Fibroblast of lung (primary cell): Measurements from ENCODE around the gene CDH15.

Source experiments
- CTCF ChIP-seq, 2 donors: IDR thresholded peaks in 1 of 2; conservative IDR thresholded peaks in 1 of 2; 1 replicate in 1 of 2; 2 replicates in 1 of 2; pipeline ENCODE4 v1.5.1; 2011 to 2012; ENCODE audit warnings: low read length in 2 of 2, control low read depth in 1 of 2, inconsistent platforms in 1 of 2, low read depth in 1 of 2, mild to moderate bottlenecking in 1 of 2
- EZH2 ChIP-seq: IDR thresholded peaks from 2 replicates; pipeline ENCODE4 v1.5.1; 2012; ENCODE audit warnings: low read length, control low read depth, mild to moderate bottlenecking; ENCODE audit errors: missing control alignments

- TF ChIP-seq EZH2, result no peak
- no peak for TF ChIP-seq CTCF (conservative IDR thresholded peaks at IDR 0.05 in 1 of 2, IDR thresholded peaks at IDR 0.05 in 1 of 2; ENCODE audit: low read depth in 1 of 2, low read length in 2 of 2)
These were observed 14.6 kb upstream of the CDH15 start for GRCh38 chr16:89156740-89157645.
